ENCODE results near the gene SAMD4A. TPM values are rescaled to one million over a fixed set of nuclear protein-coding genes. Genes with fewer than 3 reads are reported as not detected.

SAMD4A gene
- total RNA-seq, 4 donors from 2014 or later = 39.8 to 53.3 (median 48.0) TPM

GRCh38 chr14:54813081-54813480 is 246.2 kb downstream of the SAMD4A start:
- 93 to 100% methylated on average over 2 of the region's 2 CpGs for WGBS, 2 donors
- Histone ChIP-seq H3K9me3 (no peaks in the 10 kb centered on the region), H3K36me3 (no peaks in the 10 kb centered on the region), H3K27ac (no peak overlapping the region), H3K4me1 (no peaks in the 10 kb centered on the region), H3K27me3 (no peaks in the 10 kb centered on the region), H3K4me3 (no peak overlapping the region)
- no peak for DNase-seq (ENCODE audit: low spot score in 2 of 2)
- no peak for TF ChIP-seq EP300 (IDR thresholded peaks at IDR 0.05)
- TF ChIP-seq CTCF (IDR thresholded peaks at IDR 0.05) = no peak
- no peak for TF ChIP-seq POLR2A (IDR thresholded peaks at IDR 0.05)

- peaks cover 0 to 5% (median 0%) of the 10 kb centered on the region in 4 donors for H3K4me1 ChIP-seq
- H3K4me3 ChIP-seq = no peak overlapping the region
- no peaks in the 10 kb centered on the region for H3K9me3 ChIP-seq
- H3K27me3 ChIP-seq = no peaks in the 10 kb centered on the region
- DNase-seq (ENCODE audit: low spot score in 2 of 2) = no peak
- no peak overlapping the region for H3K27ac ChIP-seq
- WGBS, 2 donors = 65 to 67% methylated on average over 5 of the region's 5 CpGs
- H3K36me3 ChIP-seq = no peaks in the 10 kb centered on the region
- no peak for TF ChIP-seq CTCF (IDR thresholded peaks at IDR 0.05)
- no peak for TF ChIP-seq EP300 (IDR thresholded peaks at IDR 0.05)
- TF ChIP-seq POLR2A (IDR thresholded peaks at IDR 0.05) = no peak
Measured at GRCh38 chr14:54814076-54814475, 247.1 kb downstream of the SAMD4A start.

GRCh38 chr14:54815016-54815415 is 248.1 kb downstream of the SAMD4A start:
- H3K27ac ChIP-seq = no peak overlapping the region
- no peak for DNase-seq (ENCODE audit: low spot score in 2 of 2)
- no peaks in the 10 kb centered on the region for H3K9me3 ChIP-seq
- no peaks in the 10 kb centered on the region for H3K36me3 ChIP-seq
- H3K4me1 ChIP-seq = peaks cover 0 to 5% (median 0%) of the 10 kb centered on the region in 4 donors
- 78 to 82% methylated on average over 12 of the region's 12 CpGs for WGBS, 2 donors
- no peaks in the 10 kb centered on the region for H3K27me3 ChIP-seq
- H3K4me3 ChIP-seq = no peak overlapping the region
- no peak for TF ChIP-seq CTCF (IDR thresholded peaks at IDR 0.05)
- no peak for TF ChIP-seq POLR2A (IDR thresholded peaks at IDR 0.05)
- TF ChIP-seq EP300 (IDR thresholded peaks at IDR 0.05) = no peak

GRCh38 chr14:54815515-54815914 is 248.6 kb downstream of the SAMD4A start:
- no peak overlapping the region for H3K27ac ChIP-seq
- peaks cover 0 to 5% (median 0%) of the 10 kb centered on the region in 4 donors for H3K4me1 ChIP-seq
- DNase-seq (ENCODE audit: low spot score in 2 of 2) = no peak
- no peaks in the 10 kb centered on the region for H3K27me3 ChIP-seq
- no peak for TF ChIP-seq EP300 (IDR thresholded peaks at IDR 0.05)
- no peak for TF ChIP-seq CTCF (IDR thresholded peaks at IDR 0.05)
- no peak for TF ChIP-seq POLR2A (IDR thresholded peaks at IDR 0.05)
- H3K36me3 ChIP-seq = no peaks in the 10 kb centered on the region
- no peaks in the 10 kb centered on the region for H3K9me3 ChIP-seq
- 84 to 92% methylated on average over 6 of the region's 6 CpGs for WGBS, 2 donors
- no peak overlapping the region for H3K4me3 ChIP-seq

GRCh38 chr14:54816450-54816849 is 249.5 kb downstream of the SAMD4A start:
- Histone ChIP-seq H3K36me3 (no peaks in the 10 kb centered on the region), H3K4me1 (peaks cover 0 to 5% (median 0%) of the 10 kb centered on the region in 4 donors), H3K4me3 (no peak overlapping the region), H3K27ac (no peak overlapping the region), H3K27me3 (no peaks in the 10 kb centered on the region), H3K9me3 (no peaks in the 10 kb centered on the region)
- WGBS, 2 donors = 87 to 96% methylated on average over 1 of the region's 1 CpG
- TF ChIP-seq CTCF (IDR thresholded peaks at IDR 0.05) = no peak
- TF ChIP-seq POLR2A (IDR thresholded peaks at IDR 0.05) = no peak
- no peak for TF ChIP-seq EP300 (IDR thresholded peaks at IDR 0.05)
- DNase-seq (ENCODE audit: low spot score in 2 of 2) = no peak

Data from tibial nerve (tissue), 4 donors.